G401.6 (cell line): ENCODE data around the gene SCARF2.

Experiments used
- FAIRE-seq: peaks from 2 replicates; lab custom pipeline; 2012; peaks lifted over from hg19 to GRCh38; lab: Jason Lieb, UNC

Gene SCARF2

DNA sequence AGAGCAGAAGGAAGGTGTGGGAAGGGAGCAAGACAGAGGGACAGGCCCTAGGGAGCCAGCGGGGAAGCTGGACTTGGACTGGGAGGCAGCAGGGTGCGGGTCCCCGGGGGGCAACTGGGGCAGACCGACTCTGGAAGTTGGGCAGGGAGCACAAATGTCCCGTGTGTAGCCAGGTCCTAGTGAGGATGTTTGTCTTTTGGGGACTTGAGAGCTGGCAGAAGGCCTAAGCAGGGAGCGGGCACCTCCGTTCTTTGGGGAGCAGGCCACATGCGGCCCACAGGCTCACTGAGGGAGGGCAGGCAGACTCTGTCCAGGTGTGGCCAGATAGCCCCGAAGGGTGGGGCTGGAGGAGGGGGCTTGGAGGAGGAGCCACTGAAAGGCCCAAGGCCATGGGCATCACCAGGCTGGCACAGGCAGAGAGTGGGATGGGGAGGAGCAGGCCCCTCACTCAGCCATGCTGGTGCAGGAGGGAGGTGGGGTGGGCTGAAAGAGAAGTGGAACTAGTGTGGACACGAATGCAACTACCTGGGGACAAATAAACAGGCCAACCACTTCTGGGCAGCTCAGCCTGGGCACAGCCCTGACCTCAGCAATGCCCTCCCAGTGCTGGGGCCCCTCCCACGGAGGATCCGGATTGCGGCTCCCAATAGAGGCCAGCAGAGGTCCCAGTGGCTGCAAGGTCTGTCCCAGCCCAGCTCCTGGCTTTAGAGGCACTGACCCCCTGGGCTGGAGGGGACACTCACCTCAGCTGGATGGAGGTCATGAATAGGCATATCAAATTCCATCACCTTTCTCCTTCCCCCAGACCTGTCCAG is 1.3 kb upstream of the SCARF2 start:
- FAIRE-seq = no peak

DNA sequence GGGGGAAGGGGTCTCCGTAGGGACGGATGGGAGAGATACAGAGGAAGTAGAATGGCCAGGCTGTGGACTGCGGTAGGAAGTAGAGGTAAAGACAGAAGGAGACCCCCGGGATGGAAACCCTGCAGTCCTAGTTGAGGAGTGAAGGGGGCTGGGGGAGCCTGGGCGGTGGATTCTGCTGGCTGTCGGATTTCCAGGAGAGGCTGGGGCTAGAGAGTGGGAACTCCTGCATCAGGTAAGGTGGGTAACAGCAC is 727 bp upstream of the SCARF2 start:
- FAIRE-seq = no peak

DNA sequence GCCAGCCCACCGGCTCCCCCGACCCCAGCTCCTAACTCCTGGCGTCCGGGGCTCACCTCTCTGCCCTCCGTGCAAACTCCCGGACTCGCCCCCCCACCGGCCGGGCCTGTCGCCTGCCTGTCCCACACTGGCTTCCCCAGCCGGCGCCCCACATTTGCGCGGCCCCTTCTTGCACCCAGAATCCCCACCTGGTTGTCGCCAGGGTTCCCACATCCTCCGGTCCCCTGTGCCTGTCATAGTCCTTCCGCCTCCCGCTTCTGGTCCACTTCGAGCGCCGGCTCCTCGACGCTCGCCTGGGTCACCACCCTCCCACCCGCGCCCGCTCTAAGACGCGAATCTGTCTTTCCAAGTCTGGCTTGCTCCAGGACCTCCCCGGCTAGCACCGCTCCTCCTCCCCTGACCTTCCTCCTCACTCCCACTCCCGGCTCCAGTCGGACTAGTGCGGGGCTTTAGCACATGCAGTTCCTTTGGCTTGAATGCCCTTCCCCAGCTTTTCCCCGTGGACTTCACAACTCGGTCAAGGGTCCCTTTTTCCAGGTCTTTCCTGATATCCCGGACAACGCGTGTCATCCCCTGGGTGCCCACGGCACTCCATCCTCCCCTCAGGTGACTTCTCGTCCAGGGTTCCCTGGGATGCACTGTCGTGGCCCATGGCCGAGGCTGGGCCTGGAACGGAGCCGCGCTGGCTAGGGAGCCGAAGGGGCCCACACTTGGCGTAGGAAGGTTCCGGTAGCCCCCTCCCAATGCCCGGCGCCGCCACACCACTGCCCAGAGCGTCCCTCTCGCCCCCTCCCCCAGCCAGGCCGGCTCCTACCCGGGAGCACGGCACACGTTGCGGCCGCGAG is 635 bp downstream of the SCARF2 start:
- FAIRE-seq = no peak

DNA sequence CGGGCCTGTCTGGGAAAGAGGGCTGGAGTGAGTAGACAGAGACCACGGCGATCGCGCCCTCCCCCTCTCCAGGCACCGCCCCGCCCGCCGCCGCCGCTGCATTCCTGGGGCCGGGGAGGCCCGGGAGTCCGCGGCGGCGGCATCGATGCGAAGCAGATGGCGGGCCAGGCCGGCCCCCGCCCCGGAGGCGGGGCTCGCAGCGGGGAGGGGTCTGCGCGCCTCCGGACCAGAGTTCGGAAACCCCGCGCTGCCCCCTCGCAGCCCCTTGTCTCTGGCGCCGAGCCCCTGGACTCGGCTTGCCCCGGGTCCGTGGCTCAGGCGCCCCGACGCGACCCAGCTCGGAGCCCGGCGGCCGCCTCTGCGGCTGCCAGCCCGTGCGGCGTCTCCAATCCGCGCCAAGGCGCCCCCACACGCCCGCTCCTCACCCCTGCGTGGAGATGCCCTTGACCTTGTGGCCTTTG is 1.3 kb downstream of the SCARF2 start:
- no peak for FAIRE-seq

DNA sequence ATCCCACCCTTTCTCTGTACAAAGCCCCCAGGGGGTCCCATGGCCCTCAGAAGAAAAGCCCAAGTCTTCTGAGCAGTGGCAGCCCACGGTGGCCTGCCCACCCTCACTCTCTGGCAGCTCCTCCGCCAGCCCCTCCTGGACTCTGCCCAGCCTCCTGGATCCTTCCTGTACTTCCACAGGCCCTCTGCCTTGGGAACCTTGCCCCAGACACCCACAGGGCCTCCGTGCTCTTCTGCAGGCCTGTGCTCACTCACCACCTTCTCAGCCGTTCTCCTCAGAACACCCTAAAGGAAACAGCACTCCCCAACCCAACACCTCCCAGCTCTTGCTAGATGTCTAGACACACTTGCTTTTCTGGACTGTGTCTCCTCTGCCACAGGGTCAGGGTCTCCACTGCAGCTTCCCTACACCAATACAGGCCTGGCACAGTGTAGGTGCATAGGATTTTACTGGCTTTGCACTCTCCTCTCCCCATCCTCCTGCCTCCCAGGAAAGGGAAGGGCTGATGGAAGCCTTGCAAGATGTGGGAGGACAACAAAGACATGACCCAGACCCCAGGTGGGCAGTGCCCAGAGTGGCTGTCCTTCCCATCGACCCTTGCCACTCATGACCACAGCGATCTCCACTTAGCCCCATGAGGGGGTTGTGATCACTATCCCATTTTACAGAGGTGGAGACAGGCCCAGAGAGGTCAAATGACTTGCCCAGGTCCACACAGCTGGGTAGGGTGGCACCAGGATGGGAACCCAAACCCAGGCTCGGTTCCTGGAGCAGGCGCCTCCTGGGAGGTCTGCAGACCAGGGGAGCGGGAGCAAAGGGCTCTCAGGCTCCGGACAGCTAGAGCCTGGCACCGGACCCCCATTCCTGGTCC is 2.0 kb downstream of the SCARF2 start:
- FAIRE-seq = no peak

DNA sequence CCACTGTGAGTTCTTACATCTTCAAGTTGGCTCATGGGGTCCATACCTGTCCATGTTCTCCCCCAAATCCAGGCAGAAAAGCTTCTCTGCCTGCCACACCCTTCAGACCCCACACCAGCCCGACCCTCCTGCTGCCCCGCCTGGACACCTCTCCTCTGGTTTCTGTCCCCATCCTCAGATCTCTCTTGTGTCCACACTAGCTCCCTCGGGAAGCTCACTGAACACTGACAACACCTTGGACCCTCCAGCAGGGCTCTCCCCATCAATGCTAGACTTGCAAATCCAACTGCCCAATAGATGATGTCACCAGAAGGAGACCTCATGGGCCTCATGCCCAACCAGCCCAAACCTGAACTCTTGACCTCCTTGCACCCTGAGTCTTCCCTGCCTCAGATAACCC is 2.9 kb downstream of the SCARF2 start:
- FAIRE-seq = no peak

DNA sequence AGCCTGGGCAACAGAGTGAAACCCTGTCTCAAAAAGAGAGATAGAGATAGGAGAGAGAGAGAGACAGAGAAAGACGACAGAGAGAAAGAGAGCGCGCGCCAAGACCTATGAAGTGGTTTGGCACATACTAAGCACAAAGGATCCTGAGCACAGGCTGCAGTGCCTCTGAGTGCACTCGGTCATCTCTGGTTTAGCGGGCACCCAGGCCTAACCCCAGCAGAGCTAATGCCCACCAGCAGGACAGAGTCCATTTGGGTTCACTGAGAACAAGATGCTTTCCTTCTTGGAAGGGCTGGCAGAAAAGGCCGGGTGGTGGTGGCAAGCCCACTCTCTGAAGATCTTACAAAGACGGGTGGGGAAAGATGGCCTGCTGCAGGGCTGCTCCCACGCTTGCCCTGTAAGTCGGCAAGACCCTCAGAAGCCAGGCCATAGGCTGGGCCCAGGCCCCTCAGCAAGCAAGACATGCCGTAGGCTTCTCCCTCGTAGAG is 3.3 kb downstream of the SCARF2 start:
- no peak for FAIRE-seq

DNA sequence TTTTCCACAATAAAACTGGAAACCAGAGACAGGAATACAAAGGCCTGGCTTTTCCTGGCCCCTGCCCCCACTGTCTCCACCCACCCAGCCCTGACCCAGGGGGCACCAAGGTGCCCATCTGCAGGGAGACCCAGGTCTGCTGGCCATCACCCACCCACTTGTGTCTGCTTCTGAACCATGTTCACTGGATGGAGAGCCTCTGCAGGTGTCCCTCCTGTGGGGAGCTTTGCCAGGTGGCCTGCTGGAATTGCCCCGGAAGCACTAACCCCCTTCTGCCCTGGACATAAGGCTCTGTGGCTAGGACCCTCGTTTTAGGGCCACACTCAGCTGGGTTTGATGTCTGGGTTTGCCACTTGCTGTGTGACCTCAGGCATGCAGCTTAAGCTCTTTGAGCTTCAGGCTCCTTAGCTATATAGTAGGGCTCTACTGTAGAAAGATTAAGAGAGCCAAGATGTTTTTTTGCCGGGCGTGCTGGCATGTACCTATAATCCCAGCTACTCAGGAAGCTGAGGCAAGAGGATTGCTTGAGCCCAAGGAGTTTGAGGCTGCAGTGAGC is 3.9 kb downstream of the SCARF2 start:
- no peak for FAIRE-seq

DNA sequence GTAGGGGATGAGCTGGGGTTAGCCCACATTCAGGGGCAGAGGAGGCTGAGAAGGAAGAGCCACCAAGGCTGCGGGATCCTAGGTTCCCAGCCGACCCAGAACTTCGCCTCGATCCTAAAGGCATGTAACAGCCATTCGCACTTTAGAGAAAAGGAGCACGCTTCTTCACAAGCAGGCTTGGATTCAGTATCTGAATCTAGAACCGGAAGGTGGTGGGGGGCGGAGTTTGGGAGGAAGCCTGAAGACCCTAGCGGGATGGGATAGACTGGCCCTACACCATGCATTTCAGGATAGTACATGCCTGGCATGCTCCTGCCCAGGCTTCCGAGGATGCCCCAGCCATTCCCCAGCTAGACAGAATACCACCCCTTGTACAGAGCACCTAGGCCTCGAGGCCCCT is 4.4 kb downstream of the SCARF2 start:
- no peak for FAIRE-seq

DNA sequence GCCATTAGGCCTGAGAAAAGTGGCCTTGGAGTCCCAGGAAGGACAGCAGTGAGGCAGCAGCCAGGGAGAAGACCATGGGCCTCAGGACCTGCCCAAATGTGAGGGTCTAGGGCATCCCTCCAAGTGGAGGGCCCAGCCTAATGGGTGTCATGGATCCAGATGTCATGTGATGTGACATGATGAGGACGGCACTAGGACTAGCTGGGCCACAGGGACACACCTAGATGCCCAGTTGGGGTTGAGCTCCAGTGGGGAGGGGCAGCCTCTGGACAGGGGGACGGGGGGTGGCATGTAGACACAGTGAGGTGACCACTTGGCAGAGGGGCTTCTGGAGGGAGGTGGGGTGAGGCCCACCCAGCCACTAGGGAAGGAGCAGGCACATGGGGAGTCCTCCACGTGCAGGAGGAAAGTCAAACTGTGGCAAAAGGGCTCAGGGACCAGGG is 5.4 kb downstream of the SCARF2 start:
- FAIRE-seq = no peak

DNA sequence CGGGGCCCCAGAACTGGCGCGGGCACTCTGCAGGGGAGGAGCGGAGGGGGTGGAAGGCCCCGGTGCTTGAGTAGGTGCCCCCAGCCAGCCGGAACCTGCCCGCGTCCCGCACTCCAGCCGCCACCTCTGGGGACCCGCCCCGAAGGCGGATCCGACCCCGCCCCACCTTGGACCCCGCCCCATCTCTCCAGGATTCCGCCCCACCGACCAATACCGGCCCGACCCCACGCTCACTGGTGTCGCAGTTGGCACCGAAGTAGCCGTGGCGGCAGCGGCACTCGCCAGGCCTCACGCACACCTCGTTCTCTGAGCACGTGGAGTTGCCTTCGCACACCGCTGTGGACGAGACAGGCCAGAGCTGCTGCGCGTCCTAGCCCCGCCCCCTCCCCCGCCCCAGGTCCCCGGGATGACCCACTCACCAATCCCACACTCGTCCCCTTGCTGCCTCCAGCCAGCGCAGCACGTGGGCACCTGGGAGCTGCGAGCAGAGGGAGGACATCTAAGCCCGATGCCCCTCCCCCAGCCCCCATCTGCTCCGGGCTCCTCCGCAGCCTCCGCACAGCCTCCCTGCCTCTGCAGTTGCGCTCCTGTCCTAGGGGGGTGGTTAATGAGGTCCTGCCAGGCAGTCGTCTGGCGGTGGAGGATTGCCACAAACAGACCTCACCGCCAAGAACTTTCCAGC is 6.0 kb downstream of the SCARF2 start:
- FAIRE-seq = no peak

DNA sequence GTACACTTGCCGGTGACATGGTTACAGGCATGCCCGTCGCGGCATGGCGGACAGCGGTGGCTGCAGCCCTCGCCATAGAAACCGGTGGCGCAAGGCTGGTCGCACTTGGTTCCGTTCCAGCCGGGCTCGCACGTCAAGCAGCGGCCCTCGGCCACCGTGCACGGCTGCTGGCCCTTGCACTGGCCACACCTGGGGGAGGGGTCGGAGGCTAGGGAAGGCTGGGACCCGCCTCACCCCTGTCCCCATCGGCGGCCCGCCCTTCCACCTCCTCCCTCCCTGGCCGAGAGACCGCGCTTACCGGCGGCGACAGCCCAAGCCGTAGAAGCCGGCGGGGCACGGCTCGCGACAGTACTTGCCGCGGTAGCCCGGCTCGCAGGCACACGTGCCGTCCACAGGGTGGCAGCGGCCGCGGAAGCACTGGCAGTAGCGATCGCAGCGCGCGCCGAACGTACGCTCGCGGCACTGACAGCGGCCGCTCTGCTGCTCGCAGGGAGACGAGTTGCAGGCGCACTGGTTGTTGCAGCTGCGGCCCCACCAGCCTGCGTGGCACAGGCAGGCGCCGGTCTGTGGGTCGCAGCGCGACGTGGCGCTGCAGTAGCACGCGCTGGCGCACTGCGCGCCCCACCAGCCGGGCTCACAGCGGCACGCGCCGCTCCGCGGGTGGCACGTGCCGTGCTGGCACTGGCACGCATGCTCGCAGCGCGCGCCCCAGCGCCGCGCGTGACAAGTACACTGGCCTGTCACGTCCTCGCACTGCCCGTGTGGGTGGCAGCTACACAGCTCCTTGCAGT is 6.7 kb downstream of the SCARF2 start:
- no peak for FAIRE-seq

DNA sequence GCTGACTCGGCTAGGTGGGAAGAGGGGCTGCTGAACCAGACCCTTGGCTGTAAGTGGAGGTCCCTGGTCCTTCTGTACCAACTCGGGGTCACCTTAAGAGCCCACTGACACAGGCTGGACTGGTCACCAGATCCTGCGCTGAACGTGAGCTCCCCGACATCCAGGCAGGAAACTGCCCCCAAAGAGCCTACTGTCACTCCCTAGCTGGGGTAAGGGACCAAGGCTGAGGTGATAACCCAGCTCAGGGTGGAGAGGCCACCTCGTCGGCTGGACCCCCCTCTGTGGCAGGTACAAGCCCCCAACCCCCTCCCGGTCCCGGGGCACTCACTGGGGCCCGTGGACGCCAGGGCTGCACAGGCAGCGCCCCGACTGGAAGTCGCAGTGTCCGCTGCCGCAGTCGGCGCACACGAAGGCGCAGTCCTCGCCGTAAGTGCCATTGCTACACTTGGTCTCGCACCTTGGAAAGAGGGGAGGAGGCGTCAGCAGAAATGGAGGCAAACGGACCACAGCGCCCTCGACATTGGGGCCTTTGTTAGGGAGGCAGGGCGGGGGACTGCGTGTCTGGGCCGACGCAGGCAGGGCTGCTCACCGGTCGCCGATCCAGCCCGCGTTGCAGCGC is 7.4 kb downstream of the SCARF2 start:
- FAIRE-seq = no peak

DNA sequence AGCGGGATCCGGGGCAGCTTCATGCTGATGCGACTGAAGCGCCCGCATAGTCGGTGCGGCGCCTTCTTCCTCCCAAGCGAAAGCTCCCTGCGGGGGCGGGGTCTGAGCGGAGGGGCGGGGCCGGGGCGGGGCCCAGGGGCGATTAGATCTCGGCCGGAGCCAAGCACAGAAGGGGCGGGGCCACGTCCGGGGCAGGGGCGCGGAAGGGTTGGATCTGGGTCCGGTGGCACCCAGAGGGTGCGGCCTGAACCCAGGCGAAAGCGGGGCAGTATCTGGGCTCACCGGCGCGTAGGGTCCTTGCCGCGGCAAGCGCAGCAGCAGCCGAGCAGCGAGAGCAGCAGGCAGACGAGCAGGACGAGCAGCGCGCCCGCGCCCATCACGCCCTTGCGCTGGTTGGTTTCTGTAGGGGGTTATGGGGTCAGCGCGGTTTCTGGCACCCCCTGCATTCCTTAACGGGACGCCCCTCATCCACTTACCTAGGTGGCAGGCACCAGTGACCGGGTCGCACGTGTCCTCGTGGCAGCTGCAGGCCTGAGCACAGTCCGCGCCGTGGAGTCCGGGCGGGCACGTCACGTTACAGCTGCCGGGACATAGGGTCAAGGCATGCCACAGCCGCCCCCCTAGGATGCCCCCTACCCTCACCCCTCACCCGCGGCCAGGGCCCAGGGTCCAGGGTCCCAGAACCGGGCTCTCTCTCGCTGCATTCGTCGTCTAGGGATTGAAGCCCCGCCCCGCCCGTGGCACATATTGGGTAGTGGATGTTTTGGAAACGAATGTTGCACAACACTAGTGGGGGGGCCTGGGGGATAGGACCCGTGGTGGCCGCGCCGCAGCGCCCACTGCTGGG is 8.1 kb downstream of the SCARF2 start:
- no peak for FAIRE-seq

DNA sequence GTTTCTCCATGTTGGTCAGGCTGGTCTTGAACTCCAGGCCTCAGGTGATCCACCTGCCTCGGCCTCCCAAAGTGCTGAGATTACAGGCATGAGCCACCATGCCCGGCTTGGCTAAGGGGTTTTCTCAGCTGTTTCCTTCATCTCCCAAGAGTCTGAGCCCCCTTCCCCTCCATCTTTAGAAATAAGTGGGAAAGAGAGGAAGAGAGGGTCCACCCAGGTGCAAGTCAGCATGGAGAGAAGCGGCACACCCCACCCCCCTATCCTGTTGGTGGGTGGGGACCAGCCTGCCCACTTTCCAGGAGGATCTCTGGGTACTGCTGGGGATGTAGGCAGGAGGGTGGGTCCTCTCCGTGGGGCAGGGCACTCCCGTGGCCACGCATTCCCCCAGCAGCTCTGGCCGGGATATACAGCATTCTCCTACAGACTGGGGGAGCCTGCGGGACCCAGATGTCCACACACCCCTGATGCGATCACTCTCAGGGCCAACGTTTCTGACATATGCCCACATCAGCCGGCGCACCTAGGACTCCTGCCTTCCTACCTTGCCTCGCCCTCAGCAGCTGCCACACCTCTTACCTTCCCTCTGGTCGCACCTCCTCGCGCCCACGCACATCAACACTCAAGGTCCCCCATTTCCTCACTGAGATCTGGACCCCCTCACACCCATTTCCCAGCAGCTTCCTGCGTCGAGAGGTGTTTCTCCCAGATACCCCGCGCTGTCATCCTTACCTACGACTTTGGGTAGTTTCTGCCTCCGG is 8.9 kb downstream of the SCARF2 start:
- FAIRE-seq = no peak

DNA sequence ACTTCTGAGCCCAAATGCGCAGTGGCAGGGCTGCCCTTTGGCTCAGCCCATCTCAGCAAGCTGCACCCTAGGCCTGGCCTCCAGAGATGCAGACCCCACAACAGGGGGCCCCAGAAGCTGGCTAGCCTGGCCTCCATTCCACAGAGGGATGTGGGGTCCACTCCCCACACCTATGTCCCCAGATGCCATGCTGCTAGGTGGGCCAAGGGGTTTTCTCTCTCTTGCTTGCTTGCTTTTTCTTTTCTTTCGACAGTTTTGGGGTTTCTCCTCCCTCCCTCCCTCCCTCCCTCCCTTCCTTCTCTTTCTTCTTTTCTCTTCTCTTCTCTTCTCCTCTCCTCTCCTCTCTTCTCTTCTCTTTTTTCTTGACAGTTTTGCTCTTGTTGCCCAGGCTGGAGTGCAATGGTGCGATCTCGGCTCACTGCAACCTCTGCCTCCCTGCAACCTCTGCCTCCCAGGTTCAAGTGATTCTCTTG is 9.6 kb downstream of the SCARF2 start:
- FAIRE-seq = no peak

DNA sequence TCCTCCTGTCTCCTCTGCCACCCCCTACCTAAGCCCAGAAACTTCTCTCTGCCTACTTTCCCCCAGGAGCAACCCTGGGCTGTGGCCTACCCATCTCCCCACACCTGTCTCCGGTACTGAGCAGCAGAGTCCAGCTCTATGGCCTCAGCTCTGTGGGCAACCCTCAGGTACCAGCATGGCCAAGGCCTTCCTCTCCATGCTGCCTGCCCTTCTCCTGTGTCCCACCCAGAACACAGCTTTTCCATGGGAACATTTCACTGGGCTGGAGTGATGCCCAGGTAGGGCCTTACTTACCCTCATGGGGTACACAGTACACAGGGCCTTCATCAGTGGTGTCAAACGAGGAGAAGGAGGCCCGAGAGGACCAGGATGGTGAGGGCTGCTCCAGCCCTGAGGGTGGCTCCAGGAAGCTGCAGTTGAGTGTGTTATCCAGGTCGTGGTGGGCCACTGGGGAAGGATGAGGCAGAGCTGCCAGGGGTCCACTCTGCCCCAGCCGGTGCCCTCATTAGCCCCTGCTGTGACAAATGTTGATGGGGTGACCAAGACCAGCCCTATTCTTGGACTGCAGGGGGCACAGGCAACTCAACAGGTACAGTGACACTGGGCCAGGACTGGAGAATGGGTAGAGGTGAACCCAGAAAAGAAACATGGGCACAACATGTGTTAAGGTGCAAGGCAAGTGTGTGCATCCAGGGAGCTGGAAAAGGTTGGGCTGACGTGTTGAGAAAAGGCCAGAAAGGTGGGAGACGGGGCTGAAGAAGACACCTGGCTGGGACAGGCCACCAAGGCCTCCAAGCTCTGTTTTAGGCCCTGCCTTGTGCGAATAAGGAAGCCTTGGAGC is 10.3 kb downstream of the SCARF2 start:
- no peak for FAIRE-seq

DNA sequence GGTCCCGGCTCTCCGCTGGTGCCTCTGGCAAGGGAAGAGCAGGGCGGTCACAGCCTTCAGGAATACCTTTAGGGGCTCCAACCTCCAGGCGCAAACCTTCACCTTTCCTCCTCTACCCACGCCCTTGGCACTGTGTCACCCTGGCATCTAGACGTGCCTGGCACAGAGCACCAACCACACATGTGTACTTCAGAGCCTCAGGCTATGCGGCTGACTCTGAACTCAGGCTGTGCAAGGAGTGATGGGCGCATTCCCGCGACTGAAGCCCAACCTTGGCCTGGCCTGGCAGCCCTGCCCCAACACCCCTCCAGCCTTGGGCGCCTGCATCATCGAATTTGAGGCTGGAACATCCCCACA is 11.4 kb downstream of the SCARF2 start:
- no peak for FAIRE-seq
